Astrocyte of the spinal cord (primary cell): ENCODE data around the gene HSD17B12.

Experiments
- DNase-seq: peaks from one replicate; pipeline ENCODE4 v3.0.0; 2011; ENCODE audit warnings: low read depth, low spot score
- H3K4me3 ChIP-seq: 2 replicates; pipeline ENCODE4 v1.5.1; 2011; ENCODE audit warnings: low read depth, mild to moderate bottlenecking, low read length, moderate library complexity
- CTCF ChIP-seq: IDR thresholded peaks from 2 replicates; pipeline ENCODE4 v1.5.1; 2012; ENCODE audit warnings: low read depth, mild to moderate bottlenecking, low read length, inconsistent platforms
- in situ Hi-C: cut with HindIII; loops from 2 replicates; pipeline ENCODE4 v1.10.0; 2017; ENCODE audit warnings: low sequenced_read_pairs

Gene HSD17B12

GRCh38 chr11:43693731-43694130 lies 13.2 kb downstream of the HSD17B12 start:
- in situ Hi-C loops, result no loop called here
- DNase-seq, result no peak
- no peak for TF ChIP-seq CTCF
- H3K4me3 ChIP-seq, result no peak overlapping the region

DNA sequence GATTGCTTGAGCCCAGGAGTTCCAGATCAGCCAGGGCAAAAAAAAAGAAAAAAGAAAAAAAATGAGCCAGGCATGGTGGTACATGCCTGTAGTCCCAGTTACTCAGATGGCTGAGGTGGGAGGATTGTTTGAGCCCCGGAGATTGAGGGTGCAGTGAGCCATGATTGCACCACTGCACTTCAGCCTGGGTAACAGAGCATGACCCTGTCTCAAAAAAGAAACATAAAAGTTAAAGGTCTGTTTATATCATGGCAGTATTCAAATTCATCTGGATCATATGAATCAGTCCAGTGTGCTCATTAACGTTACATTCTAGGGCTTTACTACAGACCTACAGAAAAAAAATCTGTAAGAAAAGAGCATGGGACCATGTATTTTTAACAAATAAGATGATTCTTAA lies 13.9 kb downstream of the HSD17B12 start:
- TF ChIP-seq CTCF, result no peak
- in situ Hi-C loops, result no loop called here

DNA sequence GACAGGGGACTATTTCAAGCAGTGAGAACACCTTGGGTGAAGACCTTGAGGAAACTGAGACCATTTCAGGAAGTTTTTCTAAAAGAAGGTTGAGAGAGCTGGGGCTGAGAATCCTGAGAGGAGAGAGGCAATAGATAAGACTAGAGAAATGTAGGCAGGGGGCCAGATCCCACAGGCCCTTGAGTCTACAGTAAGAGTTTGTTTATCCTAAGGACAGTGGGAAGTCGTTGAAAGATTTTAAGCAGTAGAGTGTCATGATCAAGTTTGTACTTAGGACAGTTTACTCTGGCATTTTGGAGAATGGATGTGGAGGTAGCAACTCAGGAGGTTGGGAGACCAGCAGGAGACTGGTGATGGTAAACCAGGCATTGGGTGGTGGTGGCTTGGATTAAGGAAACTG lies 17.1 kb downstream of the HSD17B12 start:
- peak; percentile 20 for DNase-seq
- H3K4me3 ChIP-seq, result no peak overlapping the region
- TF ChIP-seq CTCF, result no peak
- in situ Hi-C loops, result no loop called here

More for the DNA sequence above, 13.9 kb downstream of the HSD17B12 start:
- DNase-seq, result no peak
- H3K4me3 ChIP-seq, result no peak overlapping the region

GRCh38 chr11:43699870-43700269 lies 19.3 kb downstream of the HSD17B12 start:
- no peak for TF ChIP-seq CTCF
- in situ Hi-C loops, result no loop called here
- no peak for DNase-seq

DNA sequence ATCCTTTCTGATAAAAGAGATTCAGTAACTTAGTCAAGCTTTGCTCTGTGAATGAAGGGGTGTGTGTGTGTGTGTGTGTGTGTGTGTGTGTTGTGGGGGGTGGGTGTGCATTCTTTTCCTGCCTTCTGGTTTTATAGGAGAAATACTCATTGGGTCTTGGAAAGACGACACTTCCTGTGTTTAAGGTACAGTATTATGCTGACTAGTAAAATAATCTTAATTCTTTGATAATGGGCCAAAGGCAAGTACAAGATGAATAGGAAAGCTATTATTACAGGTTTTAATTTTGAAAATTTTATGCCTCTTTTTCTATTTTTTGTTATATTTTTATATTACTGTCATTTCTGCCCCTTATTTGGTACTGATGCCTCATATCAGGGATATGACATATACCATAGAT lies 26.1 kb downstream of the HSD17B12 start:
- DNase-seq, result no peak
- TF ChIP-seq CTCF, result no peak
- H3K4me3 ChIP-seq, result no peak overlapping the region
- in situ Hi-C loops, result no loop called here

More at GRCh38 chr11:43699870-43700269, 19.3 kb downstream of the HSD17B12 start:
- no peak overlapping the region for H3K4me3 ChIP-seq

- no peak overlapping the region for H3K4me3 ChIP-seq
- no peak for DNase-seq
- in situ Hi-C loops, result no loop called here
- TF ChIP-seq CTCF, result peak; percentile 24
Measured at GRCh38 chr11:43708776-43709175, 28.2 kb downstream of the HSD17B12 start.

DNA sequence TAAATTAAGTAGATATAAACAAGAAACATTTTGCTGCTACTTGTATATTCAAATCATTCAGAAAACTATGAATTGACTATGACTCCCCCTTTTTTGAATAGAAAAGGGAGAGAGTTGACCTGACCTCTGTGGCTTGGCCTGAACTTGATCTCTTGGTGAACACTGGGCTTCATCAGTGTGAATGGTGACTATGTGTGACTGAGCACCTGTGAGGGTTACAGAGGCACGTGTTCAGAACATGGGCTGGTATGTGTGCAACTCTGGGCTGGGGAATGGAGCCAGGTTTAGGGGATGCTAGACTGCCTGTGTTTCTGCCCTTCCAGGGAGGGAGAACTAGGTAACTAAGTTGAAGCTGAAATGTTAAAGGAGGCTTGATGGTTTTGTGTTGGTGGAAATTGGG lies 29.2 kb downstream of the HSD17B12 start:
- no peak overlapping the region for H3K4me3 ChIP-seq
- in situ Hi-C loops, result no loop called here
- no peak for TF ChIP-seq CTCF
- DNase-seq, result no peak
